Mesenchymal stem cell (in vitro differentiated cells and primary cell): ENCODE results near the gene SUSD4.
"Not testable (repeated sequence)": the region's sequence is repeated elsewhere in the genome, so short reads cannot be mapped to it uniquely, and the experiment has no call there.

Experiments used
- DNase-seq: peaks from one replicate; pipeline ENCODE4 v3.0.0-alpha.2; 2013
- H2AFZ ChIP-seq: one replicate; pipeline ENCODE4 v1.6.1; 2013; ENCODE audit warnings: low read depth, mild to moderate bottlenecking, control low read depth, inconsistent platforms, low read length, moderate library complexity
- H2AK5ac ChIP-seq: 2 replicates; pipeline ENCODE4 v1.6.1; 2013; ENCODE audit warnings: low read length, moderate library complexity, mild to moderate bottlenecking, inconsistent platforms; ENCODE audit not compliant: severe bottlenecking
- H2BK120ac ChIP-seq: one replicate; pipeline ENCODE4 v1.6.1; 2013; ENCODE audit warnings: low read depth, mild to moderate bottlenecking, inconsistent platforms, low read length, moderate library complexity
- H2BK12ac ChIP-seq, 2 experiments: one replicate each; pipeline ENCODE4 v1.6.1; 2013; ENCODE audit warnings: inconsistent platforms in 2 of 2, low read length in 2 of 2, mild to moderate bottlenecking in 2 of 2, moderate library complexity in 2 of 2, control low read depth in 1 of 2
- H2BK15ac ChIP-seq: one replicate; pipeline ENCODE4 v1.6.1; 2013; ENCODE audit warnings: mild to moderate bottlenecking, low read depth, inconsistent platforms; ENCODE audit not compliant: poor library complexity, severe bottlenecking
- H2BK5ac ChIP-seq: 2 replicates; pipeline ENCODE4 v1.6.1; 2013; ENCODE audit warnings: low read depth, mild to moderate bottlenecking, low read length, control low read depth, inconsistent platforms; ENCODE audit not compliant: poor library complexity, severe bottlenecking
- H3K14ac ChIP-seq, 2 experiments: one replicate each; pipeline ENCODE4 v1.6.1; 2013; ENCODE audit warnings: inconsistent platforms in 2 of 2, low read length in 2 of 2, control low read depth in 1 of 2, mild to moderate bottlenecking in 1 of 2, moderate library complexity in 1 of 2
- H3K18ac ChIP-seq, 2 experiments: one replicate each; pipeline ENCODE4 v1.6.1; 2013; ENCODE audit warnings: inconsistent platforms in 2 of 2, low read length in 2 of 2, control low read depth in 1 of 2, low read depth in 1 of 2, mild to moderate bottlenecking in 1 of 2
- H3K23ac ChIP-seq, 2 experiments: one replicate each; pipeline ENCODE4 v1.6.1; 2013; ENCODE audit warnings: inconsistent platforms in 2 of 2, low read length in 2 of 2, mild to moderate bottlenecking in 2 of 2, moderate library complexity in 2 of 2, control low read depth in 1 of 2
- H3K27ac ChIP-seq: 2 replicates; pipeline ENCODE4 v1.5.1; 2013; ENCODE audit warnings: mild to moderate bottlenecking, moderate library complexity, low read length, control low read depth, inconsistent platforms; ENCODE audit not compliant: poor library complexity, severe bottlenecking
- H3K27me3 ChIP-seq, 2 experiments: 2 replicates each; pipeline versions ENCODE4 v1.6.1 to v1.7.0; 2013; ENCODE audit warnings: low read length in 2 of 2, mild to moderate bottlenecking in 2 of 2, moderate library complexity in 2 of 2, control low read depth in 1 of 2, inconsistent platforms in 1 of 2; ENCODE audit not compliant: control insufficient read depth in 1 of 2, insufficient read depth in 1 of 2
- H3K36me3 ChIP-seq, 2 experiments: 2 replicates each; pipeline versions ENCODE4 v1.6.1 to v1.7.0; 2013; ENCODE audit warnings: low read length in 2 of 2, control low read depth in 1 of 2, inconsistent platforms in 1 of 2, low read depth in 1 of 2, mild to moderate bottlenecking in 1 of 2; ENCODE audit not compliant: insufficient read depth in 2 of 2, control insufficient read depth in 1 of 2
- H3K4ac ChIP-seq, 2 experiments: one replicate each; pipeline ENCODE4 v1.6.1; 2013; ENCODE audit warnings: inconsistent platforms in 2 of 2, low read length in 2 of 2, mild to moderate bottlenecking in 2 of 2, moderate library complexity in 2 of 2, control low read depth in 1 of 2, low read depth in 1 of 2
- H3K4me1 ChIP-seq: 2 replicates; pipeline ENCODE4 v1.6.1; 2013; ENCODE audit warnings: low read depth, low read length, control low read depth; ENCODE audit not compliant: control insufficient read depth, insufficient read depth
- H3K4me2 ChIP-seq: 2 replicates; pipeline ENCODE4 v1.6.1; 2013; ENCODE audit warnings: low read length, mild to moderate bottlenecking, inconsistent platforms; ENCODE audit not compliant: poor library complexity, severe bottlenecking
- H3K4me3 ChIP-seq, 2 experiments: 2 replicates each; pipeline versions ENCODE4 v1.5.1 to v1.7.0; 2013; ENCODE audit warnings: low read length in 2 of 2, mild to moderate bottlenecking in 2 of 2, control low read depth in 1 of 2, low read depth in 1 of 2; ENCODE audit not compliant: insufficient read depth in 1 of 2
- H3K79me1 ChIP-seq: replicated peaks from 2 replicates; pipeline ENCODE4 v1.6.1; 2013; ENCODE audit warnings: mild to moderate bottlenecking, control low read depth, low read length, inconsistent platforms; ENCODE audit not compliant: poor library complexity, severe bottlenecking
- H3K9ac ChIP-seq: 2 replicates; pipeline ENCODE4 v1.7.0; 2013; ENCODE audit warnings: mild to moderate bottlenecking, low read length, moderate library complexity
- H3K9me3 ChIP-seq: 2 replicates; pipeline ENCODE4 v1.7.0; 2013; ENCODE audit warnings: mild to moderate bottlenecking, low read length; ENCODE audit not compliant: control insufficient read depth
- H4K8ac ChIP-seq: one replicate; pipeline ENCODE4 v1.6.1; 2013; ENCODE audit warnings: inconsistent platforms, mild to moderate bottlenecking, low read length, moderate library complexity
- H4K91ac ChIP-seq: one replicate; pipeline ENCODE4 v1.6.1; 2013; ENCODE audit warnings: mild to moderate bottlenecking, low read length, inconsistent platforms
- WGBS: methylation state at CpG from one replicate; pipeline ENCODE4 v1.1.7; 2013; ENCODE audit warnings: mixed read lengths; 5-methylcytosine and 5-hydroxymethylcytosine counted together

The SUSD4 gene

DNA sequence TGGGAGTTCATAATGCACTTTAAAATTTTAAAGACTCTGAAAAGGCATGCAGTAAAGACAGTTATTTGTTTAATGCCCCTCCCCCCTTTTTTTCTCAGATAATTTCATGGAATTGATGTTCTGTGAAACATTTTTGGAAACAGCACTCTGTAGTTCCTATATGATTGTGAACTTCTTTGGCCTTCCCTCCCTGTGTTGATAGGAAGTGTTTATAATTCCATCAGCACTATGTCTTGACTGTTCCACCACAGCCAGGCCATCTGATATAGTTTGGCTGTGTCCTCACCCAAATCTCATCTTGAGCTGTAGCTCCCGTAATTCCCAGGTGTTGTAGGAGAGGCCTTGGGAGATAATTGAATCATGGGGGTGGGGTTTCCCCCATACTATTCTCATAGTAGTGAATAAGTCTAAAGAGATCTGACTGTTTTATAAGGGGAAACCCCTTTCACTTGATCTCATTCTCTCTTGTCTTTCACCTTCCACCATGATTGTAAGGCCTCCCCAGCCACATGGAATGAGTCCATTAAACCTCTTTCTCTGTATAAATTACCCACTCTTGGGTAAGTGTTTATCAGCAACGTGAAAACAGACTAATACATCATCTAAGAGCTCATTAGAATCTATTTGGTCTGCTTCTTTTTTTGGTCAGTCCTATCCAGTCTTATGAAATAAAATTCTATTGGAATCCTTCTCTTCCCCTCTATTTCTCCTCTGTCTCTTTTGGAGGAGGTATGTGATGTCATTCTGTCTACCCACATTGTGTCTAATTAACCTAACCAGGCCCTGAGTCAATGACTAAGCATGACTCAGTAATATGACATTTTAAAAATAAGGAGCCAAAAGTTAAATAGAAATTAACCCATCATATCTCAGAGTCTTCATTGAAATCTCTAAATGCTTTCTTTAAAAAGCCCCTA is 38.2 kb upstream of the SUSD4 start:
- peak overlapping the region; percentile 37 for H3K9ac ChIP-seq
- no peaks in the 10 kb centered on the region for H3K36me3 ChIP-seq
- H2BK15ac ChIP-seq, result no peak overlapping the region
- H3K79me1 ChIP-seq, result no peaks in the 10 kb centered on the region
- no peak overlapping the region for H2BK120ac ChIP-seq
- no peak overlapping the region for H4K8ac ChIP-seq
- peaks cover 3% of the 10 kb centered on the region for H3K4me1 ChIP-seq
- no peak overlapping the region for H3K4ac ChIP-seq
- DNase-seq, result peak; percentile 40
- H3K18ac ChIP-seq, result no peak overlapping the region
- peak overlapping the region in 1 of 2 experiments; percentile 38 for H3K4me3 ChIP-seq
- no peaks in the 10 kb centered on the region for H3K27me3 ChIP-seq
- H3K27ac ChIP-seq, result peak overlapping the region; percentile 75
- peak overlapping the region; percentile 97 for H2AK5ac ChIP-seq
- H4K91ac ChIP-seq, result no peak overlapping the region
- H2BK5ac ChIP-seq, result no peak overlapping the region
- no peak overlapping the region for H2BK12ac ChIP-seq
- no peak overlapping the region for H3K14ac ChIP-seq
- WGBS, result 91% methylated on average over 1 of the region's 2 CpGs
- H2AFZ ChIP-seq, result no peak overlapping the region
- H3K9me3 ChIP-seq, result no peaks in the 10 kb centered on the region
- no peak overlapping the region for H3K4me2 ChIP-seq
- H3K23ac ChIP-seq, result no peak overlapping the region

DNA sequence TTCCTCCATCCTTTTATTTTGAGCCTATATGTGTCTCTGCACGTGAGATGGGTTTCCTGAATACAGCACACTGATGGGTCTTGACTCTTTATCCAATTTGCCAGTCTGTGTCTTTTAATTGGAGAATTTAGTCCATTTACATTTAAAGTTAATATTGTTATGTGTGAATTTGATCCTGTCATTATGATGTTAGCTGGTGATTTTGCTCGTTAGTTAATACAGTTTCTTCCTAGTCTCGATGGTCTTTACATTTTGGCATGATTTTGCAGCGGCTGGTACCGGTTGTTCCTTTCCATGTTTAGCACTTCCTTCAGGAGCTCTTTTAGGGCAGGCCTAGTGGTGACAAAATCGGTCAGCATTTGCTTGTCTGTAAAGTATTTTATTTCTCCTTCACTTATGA is 35.4 kb upstream of the SUSD4 start:
- not testable (repeated sequence) for H3K4me1 ChIP-seq, H3K4me2 ChIP-seq, H3K23ac ChIP-seq, H3K27me3 ChIP-seq, DNase-seq, H3K9ac ChIP-seq, H3K14ac ChIP-seq, H2BK12ac ChIP-seq, H3K4me3 ChIP-seq, H3K36me3 ChIP-seq, H2AK5ac ChIP-seq, H4K91ac ChIP-seq, H3K18ac ChIP-seq, H2BK15ac ChIP-seq, H3K27ac ChIP-seq, H2BK120ac ChIP-seq, H2BK5ac ChIP-seq, H4K8ac ChIP-seq, H3K79me1 ChIP-seq, H3K9me3 ChIP-seq, H3K4ac ChIP-seq, H2AFZ ChIP-seq
- no CpG with 5 or more reads among the region's 6 CpGs for WGBS

DNA sequence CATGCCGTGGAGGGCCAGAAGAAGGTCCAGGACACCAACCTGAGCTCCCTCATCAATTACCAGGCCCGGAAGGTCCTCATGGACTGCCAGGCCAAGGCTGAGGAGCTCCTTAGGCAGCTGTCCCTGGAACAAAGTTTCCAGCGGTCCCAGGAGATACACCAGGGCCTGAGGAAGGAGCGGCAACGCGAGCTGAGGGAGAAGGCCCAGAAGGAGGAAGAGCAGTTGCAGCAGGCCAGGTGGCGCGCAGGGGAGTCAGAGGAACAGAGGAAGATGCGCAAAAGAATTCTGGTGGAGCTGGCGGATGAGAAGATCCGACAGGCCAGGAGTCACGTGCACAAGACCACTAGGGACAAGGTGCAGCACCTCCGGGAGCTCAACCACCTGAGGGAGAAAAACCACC is 30.7 kb upstream of the SUSD4 start:
- 93% methylated on average over 13 of the region's 13 CpGs for WGBS
- Histone ChIP-seq H2BK15ac (no peak overlapping the region), H3K4me2 (no peak overlapping the region), H3K36me3 (peaks cover 0 to 4% of the 10 kb centered on the region in 2 experiments), H3K79me1 (no peaks in the 10 kb centered on the region), H2BK12ac (no peak overlapping the region), H2BK5ac (no peak overlapping the region), H3K4ac (no peak overlapping the region), H3K18ac (no peak overlapping the region), H3K23ac (no peak overlapping the region), H3K4me1 (peaks cover 12% of the 10 kb centered on the region), H3K14ac (no peak overlapping the region), H4K8ac (no peak overlapping the region), H3K9ac (no peak overlapping the region), H3K9me3 (peaks cover 6% of the 10 kb centered on the region), H2BK120ac (no peak overlapping the region), H3K27me3 (peaks cover 31 to 49% of the 10 kb centered on the region in 2 experiments), H2AFZ (no peak overlapping the region), H3K27ac (no peak overlapping the region), H2AK5ac (no peak overlapping the region), H3K4me3 (peak overlapping the region in 1 of 2 experiments; percentile 15), H4K91ac (no peak overlapping the region)
- DNase-seq, result no peak

DNA sequence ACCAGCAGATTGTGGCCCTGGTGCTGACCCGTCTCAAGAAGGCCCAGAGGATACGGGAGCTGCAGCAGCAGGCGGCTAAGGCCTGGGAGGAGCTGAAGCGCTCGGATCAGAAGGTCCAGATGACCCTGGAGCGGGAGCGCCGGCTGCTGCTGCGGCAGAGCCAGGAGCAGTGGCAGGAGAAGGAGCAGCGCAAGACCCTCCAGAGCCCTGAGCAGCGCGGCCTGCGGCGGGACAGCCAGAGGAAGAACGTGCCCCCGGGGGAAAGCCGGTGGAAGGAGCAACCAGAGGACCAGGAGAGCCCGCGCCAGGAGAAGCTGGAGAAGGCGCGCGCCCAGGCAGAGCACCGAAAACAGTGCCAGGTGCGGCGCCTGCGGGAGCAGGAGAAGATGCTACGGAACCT is 30.3 kb upstream of the SUSD4 start:
- no peak overlapping the region for H3K4ac ChIP-seq

More for the DNA sequence above, 30.3 kb upstream of the SUSD4 start:
- Histone ChIP-seq H3K79me1 (no peaks in the 10 kb centered on the region), H3K4me1 (peaks cover 13% of the 10 kb centered on the region), H3K23ac (no peak overlapping the region), H3K18ac (no peak overlapping the region), H4K8ac (no peak overlapping the region), H4K91ac (no peak overlapping the region), H2BK120ac (no peak overlapping the region), H3K36me3 (peaks cover 0 to 4% of the 10 kb centered on the region in 2 experiments), H2BK5ac (no peak overlapping the region), H2AK5ac (no peak overlapping the region), H3K9me3 (peaks cover 6% of the 10 kb centered on the region), H3K27me3 (peaks cover 35 to 53% of the 10 kb centered on the region in 2 experiments), H2AFZ (no peak overlapping the region), H3K9ac (no peak overlapping the region), H3K4me2 (no peak overlapping the region), H3K27ac (no peak overlapping the region), H3K14ac (no peak overlapping the region), H2BK15ac (no peak overlapping the region), H3K4me3 (no peak overlapping the region), H2BK12ac (no peak overlapping the region)
- DNase-seq, result no peak
- WGBS, result 89% methylated on average over 27 of the region's 27 CpGs
